Activated CD4-positive, alpha-beta T cell treated with anti-CD3 and anti-CD28 coated beads for 1 hour (primary cell): ENCODE results near the gene COX6A2.

Experiments used
- DNase-seq: peaks from one replicate; pipeline ENCODE4 v3.0.0-alpha.2; 2020

Gene COX6A2

GRCh38 chr16:31407406-31407805 lies 20.8 kb downstream of the COX6A2 start:
- DNase-seq, result no peak

GRCh38 chr16:31404353-31405064 lies 23.7 kb downstream of the COX6A2 start:
- no peak for DNase-seq

- DNase-seq, result no peak
Measured at GRCh38 chr16:31403590-31404352, 24.4 kb downstream of the COX6A2 start.

GRCh38 chr16:31402687-31403086 lies 25.5 kb downstream of the COX6A2 start:
- no peak for DNase-seq

- DNase-seq, result no peak
Measured at GRCh38 chr16:31401436-31401835, 26.7 kb downstream of the COX6A2 start.

- DNase-seq, result no peak
Measured at GRCh38 chr16:31400191-31400590, 28.0 kb downstream of the COX6A2 start.

GRCh38 chr16:31397701-31398100 lies 30.5 kb downstream of the COX6A2 start:
- DNase-seq, result no peak

- DNase-seq, result no peak
Measured at GRCh38 chr16:31397096-31397660, 31.0 kb downstream of the COX6A2 start.

GRCh38 chr16:31395647-31396046 lies 32.5 kb downstream of the COX6A2 start:
- no peak for DNase-seq

- DNase-seq, result no peak
Measured at GRCh38 chr16:31393056-31393455, 35.1 kb downstream of the COX6A2 start, which contains the start of gene ITGAD. Gene ITGAD (plus strand): TSS chr16:31393335. CDS start chr16:31393361, 26 bp downstream.

GRCh38 chr16:31390504-31391041 lies 37.6 kb downstream of the COX6A2 start:
- DNase-seq, result no peak

GRCh38 chr16:31388535-31388934 lies 39.6 kb downstream of the COX6A2 start:
- DNase-seq, result no peak

- no peak for DNase-seq
Measured at GRCh38 chr16:31386157-31386984, 41.8 kb downstream of the COX6A2 start.

- DNase-seq, result no peak
Measured at GRCh38 chr16:31385680-31386079, 42.5 kb downstream of the COX6A2 start.

GRCh38 chr16:31382485-31383161 lies 45.5 kb downstream of the COX6A2 start:
- DNase-seq, result peak; percentile 27

GRCh38 chr16:31380201-31380600 lies 48.0 kb downstream of the COX6A2 start:
- no peak for DNase-seq
